Duodenal mucosa (tissue), 2 donors: Measurements from ENCODE around the gene DHRS4L2.
"Not testable (repeated sequence)": the region's sequence is repeated elsewhere in the genome, so short reads cannot be mapped to it uniquely, and the experiment has no call there.

ENCODE experiments used
- H3K27ac ChIP-seq: one replicate; pipeline ENCODE4 v1.7.0; 2013; ENCODE audit warnings: low read depth, low read length
- H3K27me3 ChIP-seq, 2 donors: one replicate each; pipeline ENCODE4 v1.7.0; 2013; ENCODE audit warnings: low read length in 2 of 2, control low read depth in 1 of 2; ENCODE audit not compliant: insufficient read depth in 2 of 2, control insufficient read depth in 1 of 2
- H3K36me3 ChIP-seq, 2 donors: one replicate each; pipeline ENCODE4 v1.7.0; 2013; ENCODE audit warnings: low read length in 2 of 2, control low read depth in 1 of 2; ENCODE audit not compliant: insufficient read depth in 2 of 2, control insufficient read depth in 1 of 2
- H3K4me1 ChIP-seq, 2 donors: one replicate each; pipeline ENCODE4 v1.7.0; 2013; ENCODE audit warnings: low read length in 2 of 2, control low read depth in 1 of 2; ENCODE audit not compliant: insufficient read depth in 2 of 2, control insufficient read depth in 1 of 2
- H3K4me3 ChIP-seq, 2 donors: one replicate each; pipeline ENCODE4 v1.7.0; 2013; ENCODE audit warnings: low read length in 2 of 2, low read depth in 1 of 2
- H3K9ac ChIP-seq, 2 donors: one replicate each; pipeline ENCODE4 v1.7.0; 2013; ENCODE audit warnings: low read length in 2 of 2, low read depth in 1 of 2
- H3K9me3 ChIP-seq, 2 donors: one replicate each; pipeline ENCODE4 v1.7.0; 2013; ENCODE audit warnings: low read length in 2 of 2, control low read depth in 1 of 2; ENCODE audit not compliant: control insufficient read depth in 1 of 2

The DHRS4L2 gene

DNA sequence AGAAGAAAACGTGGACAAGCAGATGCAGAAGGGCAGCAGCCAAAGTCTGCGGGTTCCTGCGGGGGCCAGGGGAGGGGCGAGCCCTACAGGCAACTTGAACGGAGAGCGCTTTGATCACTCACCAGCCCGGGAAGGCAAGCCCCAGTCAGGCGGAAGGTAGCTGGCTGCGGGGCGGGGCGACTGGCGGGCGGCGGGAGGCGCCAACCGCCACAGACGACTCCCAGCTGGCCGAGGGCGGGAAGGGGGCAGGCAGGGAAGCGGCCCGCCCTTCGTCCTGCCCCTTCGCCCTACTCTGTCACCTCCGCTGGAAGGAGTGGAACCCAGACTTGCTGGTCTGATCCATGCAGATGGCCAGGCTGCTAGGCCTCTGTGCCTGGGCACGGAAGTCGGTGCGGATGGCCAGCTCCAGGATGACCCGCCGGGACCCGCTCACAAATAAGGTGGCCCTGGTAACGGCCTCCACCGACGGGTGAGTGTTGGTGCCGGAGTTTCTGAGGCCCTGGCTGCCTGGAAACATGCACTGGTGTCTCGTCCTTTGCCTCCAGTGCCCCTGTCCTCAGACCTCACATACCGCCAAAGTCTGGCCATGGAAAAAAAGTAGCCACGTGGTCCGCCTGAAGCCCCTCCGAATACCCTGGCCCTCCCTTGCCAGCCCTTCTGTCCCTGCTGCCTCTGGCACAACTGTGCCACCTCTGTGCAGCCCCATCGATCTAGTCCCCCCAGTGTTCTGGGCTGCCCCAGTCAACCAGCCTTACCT is at the start of gene DHRS4L2:
DHRS4L2 (plus strand) TSS at position 323 of the 757 bp plus-strand sequence; CDS start at position 342, 19 bp downstream.
- H3K27ac ChIP-seq: peak within 1 kb of the TSS; percentile 20
- H3K9ac ChIP-seq: peak within 1 kb of the TSS; percentile 37 to 74
- peaks cover 4 to 22% of the 10 kb centered on the region in 2 donors for H3K4me1 ChIP-seq
- not testable (repeated sequence) for H3K27me3 ChIP-seq, H3K9me3 ChIP-seq, H3K36me3 ChIP-seq
- H3K4me3 ChIP-seq: peak within 1 kb of the TSS; percentile 50 to 74

DNA sequence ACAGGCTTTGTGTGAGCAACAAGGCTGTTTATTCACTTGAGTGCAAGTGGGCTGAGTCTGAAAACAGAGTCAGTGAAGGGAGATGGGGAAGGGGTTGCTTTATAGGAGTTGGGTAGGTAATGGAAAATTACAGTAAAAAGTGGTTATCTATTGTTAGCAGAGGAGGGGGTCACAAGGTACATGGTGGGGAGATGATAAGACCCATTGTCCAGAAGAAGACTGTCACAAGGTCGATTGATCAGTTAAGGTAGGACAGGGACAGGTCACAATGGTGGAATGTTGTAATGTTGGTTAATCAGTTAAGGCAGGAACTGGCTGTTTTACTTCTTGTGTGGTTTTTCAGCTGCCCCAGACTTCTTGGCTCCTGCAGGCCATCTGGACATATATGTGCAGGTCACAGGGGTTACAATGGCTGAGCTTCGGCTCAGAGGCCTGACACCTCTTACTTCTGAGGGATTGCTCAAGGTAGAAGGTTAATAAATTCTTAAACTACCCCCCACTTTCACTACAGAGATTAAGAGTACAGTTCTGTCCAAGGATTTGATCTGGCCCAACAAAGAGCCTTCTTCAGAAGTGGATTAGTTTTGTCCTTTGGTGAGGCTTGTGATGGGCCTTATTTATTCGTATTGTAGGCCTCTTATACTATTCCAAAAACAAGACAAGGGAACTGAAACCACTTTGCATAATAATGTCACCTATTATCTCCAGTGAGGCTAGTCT is 49.0 kb upstream of the DHRS4L2 start:
- H3K27ac ChIP-seq: no peak overlapping the region
- H3K9ac ChIP-seq: no peak overlapping the region
- H3K4me3 ChIP-seq: no peak overlapping the region
- peaks cover 16 to 21% of the 10 kb centered on the region in 2 donors for H3K4me1 ChIP-seq
- no peaks in the 10 kb centered on the region for H3K9me3 ChIP-seq
- H3K36me3 ChIP-seq: peaks cover 0 to 17% of the 10 kb centered on the region in 2 donors
- no peaks in the 10 kb centered on the region for H3K27me3 ChIP-seq

DNA sequence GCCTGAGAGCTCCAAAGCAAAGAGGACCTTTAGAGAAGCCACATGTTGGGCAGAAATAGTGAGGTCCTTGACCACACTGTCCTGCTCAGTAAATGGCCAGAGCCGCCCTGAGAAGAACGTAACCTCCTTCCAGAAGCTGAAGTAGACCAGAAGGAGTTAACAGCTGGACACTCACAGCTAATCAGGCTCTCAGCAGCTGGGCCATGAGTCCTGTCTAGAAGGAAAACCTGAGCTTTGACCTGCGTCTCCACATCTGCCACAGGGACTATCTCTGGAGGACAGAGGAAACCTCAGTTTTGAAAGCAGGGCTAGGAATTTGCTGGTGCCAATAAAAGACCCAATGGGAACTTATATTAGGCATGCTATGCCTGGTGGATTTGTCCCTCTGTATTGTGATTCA is 47.5 kb upstream of the DHRS4L2 start:
- H3K27me3 ChIP-seq: no peaks in the 10 kb centered on the region
- H3K36me3 ChIP-seq: peaks cover 0 to 17% of the 10 kb centered on the region in 2 donors
- H3K27ac ChIP-seq: no peak overlapping the region
- H3K4me3 ChIP-seq: no peak overlapping the region
- no peaks in the 10 kb centered on the region for H3K9me3 ChIP-seq
- H3K9ac ChIP-seq: no peak overlapping the region
- peaks cover 4 to 7% of the 10 kb centered on the region in 2 donors for H3K4me1 ChIP-seq

DNA sequence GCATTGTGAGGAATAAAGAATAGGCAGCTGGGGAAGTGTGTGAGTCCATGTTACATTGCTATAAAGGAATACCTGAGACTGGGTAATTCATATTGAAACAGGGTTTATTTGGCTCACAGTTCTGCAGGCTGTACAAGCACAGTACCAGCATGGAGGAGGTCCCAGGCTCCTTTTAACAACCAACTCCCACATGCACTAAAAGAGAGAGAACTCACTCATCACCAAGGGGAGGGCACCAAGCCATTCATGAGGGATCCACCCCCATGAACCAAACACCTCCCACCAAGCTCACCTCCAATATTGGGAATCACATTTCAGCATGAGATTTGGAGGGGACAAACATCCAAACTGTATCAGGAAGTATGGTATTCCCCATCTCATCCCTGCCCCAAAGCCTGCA is 47.1 kb upstream of the DHRS4L2 start:
- H3K27me3 ChIP-seq: no peaks in the 10 kb centered on the region
- no peak overlapping the region for H3K9ac ChIP-seq
- H3K4me3 ChIP-seq: no peak overlapping the region
- peaks cover 3 to 6% of the 10 kb centered on the region in 2 donors for H3K4me1 ChIP-seq
- H3K9me3 ChIP-seq: no peaks in the 10 kb centered on the region
- H3K36me3 ChIP-seq: peaks cover 0 to 17% of the 10 kb centered on the region in 2 donors
- H3K27ac ChIP-seq: no peak overlapping the region

DNA sequence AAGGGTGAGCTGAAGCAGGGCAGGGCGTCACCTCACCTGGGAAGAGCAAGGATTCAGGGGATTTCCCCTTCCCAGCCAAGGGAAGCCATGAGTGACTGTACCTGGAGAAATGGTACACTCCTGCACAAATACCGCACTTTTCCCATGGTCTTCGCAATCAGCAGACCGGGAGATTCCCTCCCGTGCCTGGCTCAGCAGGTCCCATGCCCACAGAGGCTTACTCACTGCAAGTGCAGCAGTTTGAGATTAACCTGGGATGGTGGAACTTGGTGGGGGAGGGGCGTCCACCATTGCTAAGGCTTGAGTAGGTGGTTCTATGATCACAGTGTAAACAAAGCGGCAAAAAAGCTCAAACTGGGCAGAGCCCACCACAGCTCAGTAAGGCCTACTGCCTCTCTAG is 46.1 kb upstream of the DHRS4L2 start:
- Histone ChIP-seq H3K4me1 (peaks cover 0 to 3% of the 10 kb centered on the region in 2 donors), H3K9ac (no peak overlapping the region), H3K27me3 (no peaks in the 10 kb centered on the region), H3K27ac (no peak overlapping the region), H3K9me3 (no peaks in the 10 kb centered on the region), H3K36me3 (peaks cover 0 to 17% of the 10 kb centered on the region in 2 donors), H3K4me3 (no peak overlapping the region)

DNA sequence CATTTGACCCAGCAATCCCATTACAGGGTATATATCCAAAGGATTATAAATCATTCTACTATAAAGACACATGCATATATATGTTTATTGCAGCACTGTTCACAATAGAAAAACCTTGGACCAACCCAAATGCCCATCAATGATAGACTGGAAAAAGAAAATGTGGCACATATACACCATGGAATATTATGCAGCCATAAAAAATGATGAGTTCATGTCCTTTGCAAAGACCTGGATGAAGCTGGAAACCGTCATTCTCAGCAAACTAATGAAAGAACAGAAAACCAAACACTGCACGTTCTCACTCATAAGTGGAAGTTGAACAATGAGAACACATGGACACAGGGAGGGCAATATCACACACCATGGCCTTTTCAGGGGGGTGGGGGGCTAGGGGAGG is 39.7 kb upstream of the DHRS4L2 start:
- H3K9me3 ChIP-seq, H3K27me3 ChIP-seq, H3K4me1 ChIP-seq, H3K9ac ChIP-seq, H3K27ac ChIP-seq, H3K36me3 ChIP-seq, H3K4me3 ChIP-seq: not testable (repeated sequence)

DNA sequence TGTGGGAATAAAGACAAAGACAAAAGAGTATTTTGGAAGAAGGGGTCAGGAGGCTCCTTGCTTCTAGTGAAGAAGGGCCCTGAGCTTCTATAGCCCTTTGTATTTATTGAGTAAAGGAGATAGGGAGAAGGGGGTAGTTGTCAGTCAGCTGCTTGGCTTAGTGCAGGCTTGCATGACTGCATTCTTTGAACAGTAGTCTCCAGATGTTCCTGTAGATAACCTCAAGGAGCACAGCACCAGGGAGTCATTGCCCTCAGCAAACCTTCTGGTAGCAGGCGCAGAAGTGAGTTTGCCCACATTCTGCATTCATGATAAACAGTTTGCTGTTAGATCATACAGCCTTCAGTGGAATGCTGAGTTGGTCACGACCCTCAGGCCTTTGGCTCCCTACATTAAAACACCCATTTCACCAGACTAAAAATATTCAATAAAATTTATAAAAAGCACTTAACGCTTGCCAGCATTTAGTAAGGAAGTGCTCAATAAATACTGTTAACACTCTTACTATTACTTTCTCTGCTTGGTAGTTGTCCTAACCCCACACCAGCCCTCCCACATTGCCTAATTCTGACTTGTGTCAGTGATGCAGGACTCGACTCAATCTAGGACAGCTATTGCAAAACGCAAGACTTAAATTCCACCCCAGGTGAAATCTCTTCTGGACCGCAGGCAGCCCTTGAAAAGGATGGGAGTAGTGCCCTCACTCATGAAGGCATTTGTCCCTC is 38.2 kb upstream of the DHRS4L2 start:
- Histone ChIP-seq H3K9ac (no peak overlapping the region), H3K4me1 (peaks cover 8 to 9% of the 10 kb centered on the region in 2 donors), H3K36me3 (no peaks in the 10 kb centered on the region), H3K9me3 (no peaks in the 10 kb centered on the region), H3K27ac (no peak overlapping the region), H3K27me3 (no peaks in the 10 kb centered on the region), H3K4me3 (no peak overlapping the region)

DNA sequence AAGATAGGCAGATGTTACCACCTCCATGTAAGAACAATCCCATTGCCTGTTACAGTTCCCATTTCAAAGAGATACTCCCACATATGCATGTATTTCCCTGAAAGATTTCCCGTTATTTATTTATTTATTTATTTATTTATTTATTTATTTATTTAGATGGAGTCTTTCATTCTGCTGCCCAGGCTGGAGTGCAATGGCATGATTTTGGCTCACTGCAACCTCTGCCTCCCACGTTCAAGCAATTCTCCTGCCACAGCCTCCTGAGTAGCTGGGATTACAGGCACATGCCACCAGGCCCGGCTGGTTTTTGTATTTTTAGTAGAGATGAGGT is 37.6 kb upstream of the DHRS4L2 start:
- H3K9ac ChIP-seq: not testable (repeated sequence)

DNA sequence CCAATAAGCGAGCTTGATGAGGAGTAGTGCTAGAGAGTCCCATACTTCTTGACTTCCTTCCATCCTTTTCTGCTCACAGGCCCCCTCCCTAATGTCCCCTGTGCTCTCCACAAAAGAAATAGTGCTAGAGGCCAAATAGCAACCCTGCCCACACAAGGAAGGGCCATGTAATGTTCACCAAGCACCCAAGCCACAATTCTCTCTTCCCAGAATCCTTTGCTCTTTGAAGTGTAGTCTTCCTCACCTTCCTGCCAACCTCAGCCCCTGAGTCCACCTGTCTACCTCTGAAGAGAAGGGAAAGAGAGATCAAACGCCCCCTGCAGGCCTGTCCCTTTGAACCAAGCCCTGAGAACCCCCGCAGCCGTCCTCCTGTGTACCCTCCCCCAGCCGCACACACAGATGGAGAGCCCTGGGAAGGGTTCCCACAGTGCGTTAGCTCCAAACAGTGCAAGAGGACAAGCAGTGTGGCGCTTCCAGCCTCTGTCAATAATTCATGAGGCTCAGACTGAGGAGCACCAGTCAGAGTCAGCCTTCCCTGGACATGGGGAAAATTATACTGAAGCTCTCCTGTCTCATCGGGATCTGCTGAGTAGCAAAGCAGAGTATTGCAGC is 37.0 kb upstream of the DHRS4L2 start:
- H3K4me3 ChIP-seq: peak overlapping the region in 1 of 2 donors; percentile 17
- no peak overlapping the region for H3K9ac ChIP-seq
- peaks cover 8 to 9% of the 10 kb centered on the region in 2 donors for H3K4me1 ChIP-seq
- H3K36me3 ChIP-seq: no peaks in the 10 kb centered on the region
- H3K9me3 ChIP-seq: no peaks in the 10 kb centered on the region
- H3K27ac ChIP-seq: no peak overlapping the region
- no peaks in the 10 kb centered on the region for H3K27me3 ChIP-seq

More for the DNA sequence above, 37.6 kb upstream of the DHRS4L2 start:
- not testable (repeated sequence) for H3K27ac ChIP-seq, H3K36me3 ChIP-seq, H3K9me3 ChIP-seq, H3K27me3 ChIP-seq, H3K4me3 ChIP-seq, H3K4me1 ChIP-seq

DNA sequence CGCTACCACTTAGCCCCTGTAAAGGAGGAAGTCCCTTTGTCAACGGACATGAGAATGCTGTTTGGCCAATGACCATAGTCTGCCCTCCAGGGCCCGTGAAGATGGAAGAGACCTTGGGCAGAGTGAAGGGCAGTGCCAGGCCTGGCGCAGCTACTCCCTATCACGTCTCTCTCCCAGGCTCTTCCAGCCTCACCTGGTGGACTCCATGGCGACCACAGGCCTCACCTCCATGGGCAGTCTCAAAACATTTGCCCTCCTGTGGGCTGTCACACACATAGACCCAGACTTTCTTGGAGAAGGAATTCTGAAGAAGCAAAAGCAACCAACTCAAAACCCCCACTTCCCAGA is 35.6 kb upstream of the DHRS4L2 start:
- not testable (repeated sequence) for H3K9me3 ChIP-seq, H3K36me3 ChIP-seq, H3K4me1 ChIP-seq, H3K27me3 ChIP-seq
- Histone ChIP-seq H3K4me3 (peak overlapping the region; percentile 86 to 92), H3K9ac (peak overlapping the region; percentile 86 to 90), H3K27ac (peak overlapping the region; percentile 84)
